Inferior parietal cortex (tissue), 1 donor: ENCODE results near the gene GALK1.
A peak's percentile ranks its signal among the peaks of the same experiment; 100 is the strongest.
"Not testable (repeated sequence)": the region's sequence is repeated elsewhere in the genome, so short reads cannot be mapped to it uniquely, and the experiment has no call there.

ENCODE experiments used
- DNase-seq: peaks from one replicate; pipeline ENCODE4 v3.0.0-alpha.2; 2016; ENCODE audit errors: extremely low spot score

The GALK1 gene

DNA sequence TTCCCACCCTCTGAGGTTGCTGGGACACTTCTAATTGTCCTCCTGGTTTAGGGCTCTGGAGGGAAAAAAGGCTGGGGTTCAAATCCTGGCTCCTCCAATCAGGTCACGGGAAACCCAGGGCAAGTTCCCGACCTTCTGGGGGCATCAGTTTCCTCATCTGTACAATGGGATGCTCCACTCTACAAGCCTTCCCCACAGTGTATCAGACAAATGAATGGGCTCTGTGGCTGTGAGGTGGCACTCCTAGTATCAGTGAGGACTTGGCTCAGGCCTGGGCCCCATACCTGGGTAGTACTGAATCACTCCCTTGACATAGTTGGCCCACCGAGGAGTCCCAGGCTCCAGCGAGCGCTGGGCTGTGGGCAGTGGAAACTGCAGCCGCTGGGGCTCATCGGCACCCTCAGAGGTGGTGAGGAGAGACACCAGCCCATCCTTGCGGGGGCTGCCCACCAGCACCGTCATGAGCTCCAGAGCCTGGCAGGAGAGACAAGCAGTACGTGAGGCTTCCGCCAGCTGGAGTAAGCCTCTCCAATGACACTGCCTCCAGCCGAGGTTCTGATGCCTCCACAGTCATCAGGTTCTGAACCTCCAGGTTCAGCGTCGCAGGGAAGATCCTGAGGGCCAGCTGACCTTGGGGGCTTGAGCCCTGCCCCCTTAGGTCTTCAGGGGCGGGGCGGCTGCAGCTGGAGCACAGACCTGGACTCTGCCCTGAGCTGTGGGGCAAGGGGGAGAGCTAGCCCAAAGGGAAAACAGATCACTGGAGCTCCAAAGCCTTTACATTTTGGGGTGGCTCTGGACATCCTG lies 1.2 kb downstream of the GALK1 start:
- DNase-seq, result no peak

DNA sequence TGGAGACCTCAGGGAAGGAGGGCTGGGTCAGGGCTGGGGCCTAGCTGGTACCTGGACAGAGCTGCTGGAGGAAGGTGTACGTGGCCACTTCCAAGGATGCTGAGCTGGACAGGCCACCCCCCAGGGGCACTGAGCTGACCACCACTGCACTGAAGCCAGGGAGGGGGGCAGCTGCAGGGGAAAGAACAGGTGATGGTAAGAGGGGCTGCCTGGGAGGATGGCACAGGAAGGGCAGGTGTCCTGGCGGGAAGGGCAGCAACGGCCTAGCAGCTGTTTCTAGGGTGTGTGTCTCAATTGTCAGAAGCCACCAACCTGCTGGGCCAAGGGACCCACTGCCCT lies 1.8 kb downstream of the GALK1 start:
- no peak for DNase-seq

DNA sequence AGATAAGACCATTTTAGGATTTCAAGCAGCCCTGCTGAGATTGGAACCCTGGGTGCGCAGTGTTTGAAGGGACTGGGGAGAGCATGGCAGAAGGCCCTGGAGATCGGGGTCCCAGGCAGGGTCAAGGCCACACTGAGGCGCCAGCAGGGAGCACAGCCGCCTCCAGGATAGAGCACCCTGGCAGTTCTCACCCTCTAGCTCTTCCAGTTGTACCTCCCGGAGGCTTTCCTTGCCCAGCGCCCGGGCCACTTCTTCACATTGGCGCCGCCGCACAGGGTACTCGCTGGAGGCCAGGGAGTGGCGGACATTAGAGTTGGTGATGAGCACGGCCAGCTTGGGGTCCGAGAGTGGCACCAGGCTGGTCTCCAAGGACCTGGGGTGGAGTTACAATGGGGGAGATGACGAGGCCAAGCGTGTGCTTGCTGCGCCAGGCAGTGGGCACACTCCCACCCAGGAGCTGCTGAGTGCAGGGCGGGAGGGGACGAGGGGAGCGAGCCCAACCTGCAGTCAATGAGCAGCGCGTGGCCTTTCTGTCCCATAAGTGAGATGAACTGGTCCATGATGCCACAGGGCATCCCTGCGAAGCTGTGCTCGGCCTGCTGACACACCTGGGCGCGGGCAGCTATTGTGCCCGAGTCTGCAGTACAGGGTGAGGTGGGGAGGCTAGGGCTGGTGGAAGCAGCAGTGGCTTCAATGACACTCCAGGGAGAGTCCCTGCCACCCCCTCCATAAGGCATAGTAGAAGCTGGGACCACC lies 2.3 kb downstream of the GALK1 start:
- DNase-seq, result no peak

DNA sequence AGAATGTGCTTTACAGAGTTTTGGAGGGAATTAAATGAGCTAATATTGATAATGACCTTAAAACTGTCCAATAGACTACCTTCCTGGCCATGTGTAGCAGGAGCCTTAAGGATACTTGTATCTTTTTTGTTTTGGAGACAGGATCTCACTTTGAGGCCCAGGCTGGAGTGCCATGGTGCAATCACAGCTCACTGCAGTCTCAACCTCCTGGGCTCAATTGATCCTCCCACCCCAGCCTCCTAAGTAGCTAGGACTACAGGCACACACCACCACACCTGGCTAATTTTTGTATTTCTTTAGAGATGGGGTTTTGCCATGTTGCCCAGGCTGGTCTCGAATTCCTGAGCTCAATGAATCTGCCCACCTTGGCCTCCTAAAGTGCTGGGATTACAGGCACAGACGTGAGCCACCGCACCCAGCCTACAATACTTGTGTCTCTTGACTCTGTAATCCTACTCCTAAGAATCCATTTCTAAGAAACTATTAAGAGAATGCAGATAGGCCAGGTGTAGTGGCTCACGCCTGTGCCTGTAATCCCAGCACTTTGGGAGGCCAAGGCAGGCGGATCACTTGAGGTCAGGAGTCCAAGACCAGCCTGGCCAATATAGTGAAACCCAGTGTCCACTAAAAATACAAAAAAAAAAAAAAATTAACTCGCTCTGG lies 4.9 kb downstream of the GALK1 start:
- DNase-seq, result not testable (repeated sequence)

DNA sequence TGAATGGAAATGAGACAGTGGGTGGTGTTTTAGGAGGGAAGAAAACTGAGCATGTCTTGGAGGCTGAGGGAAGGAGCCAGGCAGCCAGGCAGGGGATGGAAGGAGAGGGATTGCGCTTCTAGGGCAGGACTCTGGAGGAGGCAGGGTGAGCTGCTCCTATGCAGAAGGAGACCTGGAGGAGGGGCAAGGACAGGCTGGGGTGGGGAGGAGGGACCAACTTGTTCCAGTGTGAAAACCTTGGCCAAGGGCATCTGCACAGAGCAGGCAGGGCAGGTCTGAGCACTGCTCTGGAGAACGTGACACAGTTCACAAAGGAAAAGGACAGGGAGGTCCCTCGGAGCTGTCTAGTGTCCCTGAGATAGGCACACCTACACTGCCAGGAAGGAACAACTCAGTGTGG lies 5.5 kb downstream of the GALK1 start:
- no peak for DNase-seq

DNA sequence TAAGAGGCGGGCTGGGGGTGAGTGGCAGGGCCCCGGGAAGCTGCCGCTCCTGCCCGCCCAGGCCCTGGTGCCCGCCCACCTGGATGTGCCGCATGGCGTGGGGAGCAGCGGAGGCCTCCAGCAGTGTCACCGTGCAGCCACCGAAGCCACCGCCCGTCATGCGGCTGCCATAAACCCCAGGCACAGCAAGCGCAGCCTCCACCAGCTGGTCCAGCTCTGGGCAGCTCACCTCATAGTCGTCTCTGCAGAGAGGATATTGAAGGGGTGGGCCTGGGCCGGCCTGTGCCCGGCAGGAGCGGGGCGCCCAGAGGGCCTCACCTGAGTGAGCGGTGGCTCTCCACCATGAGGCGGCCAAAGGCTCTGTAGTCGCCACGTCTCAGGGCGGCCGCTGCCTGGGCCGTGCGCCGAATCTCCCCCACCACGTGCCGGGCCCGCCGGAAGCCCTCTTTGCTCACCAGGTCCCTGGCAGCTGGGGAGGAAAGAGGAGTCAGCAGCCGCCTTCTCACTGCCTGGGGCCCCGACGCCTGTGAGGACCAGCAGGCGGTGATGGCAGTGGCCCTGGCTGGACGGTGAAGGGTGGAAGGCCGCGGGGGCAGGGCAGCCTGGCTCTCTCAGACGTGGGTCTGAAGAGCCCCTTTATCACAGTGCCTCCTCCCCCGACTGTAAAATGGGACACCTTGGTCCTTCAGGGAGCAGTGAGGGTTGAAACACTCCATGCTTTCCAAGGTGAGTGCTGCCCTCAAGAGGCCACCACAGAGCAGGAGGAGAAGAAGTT lies 6.7 kb downstream of the GALK1 start:
- DNase-seq, result no peak

DNA sequence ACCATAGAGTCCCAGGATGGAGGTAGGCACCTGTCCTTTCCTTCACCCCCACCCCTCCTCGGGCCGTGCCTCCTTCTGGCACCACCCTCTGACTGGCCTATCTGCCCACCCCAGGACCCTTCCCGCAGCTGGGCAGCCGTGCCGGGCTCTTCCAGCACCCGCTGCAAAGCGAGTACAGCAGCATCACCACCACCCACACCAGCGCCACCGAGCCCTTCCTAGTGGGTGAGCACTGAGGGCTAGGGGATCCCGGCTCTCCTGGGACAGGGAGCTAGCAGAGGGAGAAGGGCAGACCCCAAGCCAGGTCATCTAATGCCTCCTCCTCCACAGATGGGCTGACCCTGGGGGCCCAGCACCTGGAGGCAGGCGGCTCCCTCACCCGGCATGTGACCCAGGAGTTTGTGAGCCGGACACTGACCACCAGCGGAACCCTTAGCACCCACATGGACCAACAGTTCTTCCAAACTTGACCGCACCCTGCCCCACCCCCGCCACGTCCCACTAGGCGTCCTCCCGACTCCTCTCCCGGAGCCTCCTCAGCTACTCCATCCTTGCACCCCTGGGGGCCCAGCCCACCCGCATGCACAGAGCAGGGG lies 7.8 kb downstream of the GALK1 start:
- DNase-seq, result no peak

DNA sequence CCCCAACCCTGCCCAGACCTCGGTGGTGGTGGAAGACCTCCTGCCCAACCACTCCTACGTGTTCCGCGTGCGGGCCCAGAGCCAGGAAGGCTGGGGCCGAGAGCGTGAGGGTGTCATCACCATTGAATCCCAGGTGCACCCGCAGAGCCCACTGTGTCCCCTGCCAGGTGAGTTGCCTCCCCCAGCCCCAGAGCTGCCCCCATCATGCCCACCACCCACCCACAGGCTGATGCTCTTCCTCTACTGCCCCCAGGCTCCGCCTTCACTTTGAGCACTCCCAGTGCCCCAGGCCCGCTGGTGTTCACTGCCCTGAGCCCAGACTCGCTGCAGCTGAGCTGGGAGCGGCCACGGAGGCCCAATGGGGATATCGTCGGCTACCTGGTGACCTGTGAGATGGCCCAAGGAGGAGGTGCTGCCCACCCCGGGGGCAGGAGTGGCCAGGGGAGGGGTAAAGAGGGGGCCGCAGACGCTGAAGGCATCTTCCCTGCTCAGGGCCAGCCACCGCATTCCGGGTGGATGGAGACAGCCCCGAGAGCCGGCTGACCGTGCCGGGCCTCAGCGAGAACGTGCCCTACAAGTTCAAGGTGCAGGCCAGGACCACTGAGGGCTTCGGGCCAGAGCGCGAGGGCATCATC lies 8.4 kb downstream of the GALK1 start:
- DNase-seq, result no peak

DNA sequence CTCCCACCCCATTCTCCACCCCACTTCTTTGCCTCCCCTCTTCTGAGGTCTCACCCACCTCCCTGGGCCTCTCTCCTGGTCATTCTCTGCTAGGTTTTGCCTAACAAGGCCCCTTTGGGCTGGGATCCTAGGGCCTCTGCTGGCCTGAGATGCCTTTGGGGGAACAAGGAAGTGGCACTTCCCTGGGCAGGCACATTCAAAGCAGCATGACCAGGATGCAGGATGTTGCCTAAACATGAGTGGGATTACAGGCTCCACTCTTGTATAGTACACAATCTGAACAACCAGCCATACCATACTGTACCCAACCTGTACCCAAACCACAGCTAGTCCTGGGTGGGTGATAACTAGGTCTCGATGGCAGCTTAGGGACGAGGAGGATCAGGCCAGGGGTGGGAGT lies 9.0 kb downstream of the GALK1 start:
- DNase-seq, result no peak

DNA sequence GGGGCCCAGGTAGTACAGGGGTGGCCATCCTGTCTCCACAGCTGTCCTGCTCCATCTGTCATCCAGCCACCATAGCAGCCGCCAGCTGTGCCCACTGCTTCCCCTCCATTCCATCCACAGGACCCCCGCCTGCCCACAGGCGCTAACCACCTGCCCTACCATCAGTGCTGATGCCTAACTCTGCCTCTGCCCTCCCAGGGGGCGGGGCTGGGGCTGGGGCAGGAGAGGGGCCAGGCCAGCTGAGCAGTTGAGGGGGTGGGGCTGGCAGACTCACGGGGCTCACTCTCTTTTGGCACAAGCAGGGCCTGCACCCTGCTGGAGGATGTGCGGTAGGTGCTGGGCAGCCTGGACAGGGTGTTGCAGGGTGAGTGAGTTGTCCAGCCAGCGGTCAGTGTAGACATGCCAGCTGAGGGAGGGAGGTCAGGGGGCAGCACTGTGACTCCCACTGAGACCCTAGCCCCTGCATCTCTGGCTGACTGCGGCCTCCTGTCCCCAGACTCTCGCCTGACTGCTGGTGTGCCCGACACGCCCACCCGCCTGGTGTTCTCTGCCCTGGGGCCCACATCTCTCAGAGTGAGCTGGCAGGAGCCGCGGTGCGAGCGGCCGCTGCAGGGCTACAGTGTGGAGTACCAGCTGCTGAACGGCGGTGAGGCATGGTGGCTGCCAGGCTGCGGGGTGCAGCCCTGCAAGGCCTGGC lies 9.6 kb downstream of the GALK1 start:
- DNase-seq, result no peak

DNA sequence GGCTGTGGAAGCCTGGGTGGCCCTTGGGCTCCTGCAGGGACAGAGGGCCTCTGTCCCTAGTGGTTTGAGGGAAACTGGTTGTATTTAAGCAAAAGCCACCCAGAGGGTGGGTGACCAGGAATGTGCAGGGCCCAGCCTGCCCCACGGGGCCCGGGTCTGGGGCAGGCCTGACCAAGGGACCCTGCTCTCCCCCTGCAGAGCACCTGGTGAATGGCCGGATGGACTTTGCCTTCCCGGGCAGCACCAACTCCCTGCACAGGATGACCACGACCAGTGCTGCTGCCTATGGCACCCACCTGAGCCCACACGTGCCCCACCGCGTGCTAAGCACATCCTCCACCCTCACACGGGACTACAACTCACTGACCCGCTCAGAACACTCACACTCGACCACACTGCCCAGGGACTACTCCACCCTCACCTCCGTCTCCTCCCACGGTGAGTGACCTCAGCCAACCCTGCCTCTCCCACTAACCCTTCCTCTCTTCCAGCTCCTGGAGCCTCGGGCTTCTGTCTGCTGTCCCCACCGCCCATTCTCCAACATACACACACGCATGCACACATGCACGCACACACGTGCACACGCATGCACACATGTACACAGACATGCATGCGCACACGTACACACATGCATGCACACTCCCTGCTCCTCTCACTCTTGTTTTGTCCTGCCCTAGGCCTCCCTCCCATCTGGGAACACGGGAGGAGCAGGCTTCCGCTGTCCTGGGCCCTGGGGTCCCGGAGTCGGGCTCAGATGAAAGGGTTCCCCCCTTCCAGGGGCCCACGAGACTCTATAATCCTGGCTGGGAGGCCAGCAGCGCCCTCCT lies 10.4 kb downstream of the GALK1 start:
- no peak for DNase-seq

DNA sequence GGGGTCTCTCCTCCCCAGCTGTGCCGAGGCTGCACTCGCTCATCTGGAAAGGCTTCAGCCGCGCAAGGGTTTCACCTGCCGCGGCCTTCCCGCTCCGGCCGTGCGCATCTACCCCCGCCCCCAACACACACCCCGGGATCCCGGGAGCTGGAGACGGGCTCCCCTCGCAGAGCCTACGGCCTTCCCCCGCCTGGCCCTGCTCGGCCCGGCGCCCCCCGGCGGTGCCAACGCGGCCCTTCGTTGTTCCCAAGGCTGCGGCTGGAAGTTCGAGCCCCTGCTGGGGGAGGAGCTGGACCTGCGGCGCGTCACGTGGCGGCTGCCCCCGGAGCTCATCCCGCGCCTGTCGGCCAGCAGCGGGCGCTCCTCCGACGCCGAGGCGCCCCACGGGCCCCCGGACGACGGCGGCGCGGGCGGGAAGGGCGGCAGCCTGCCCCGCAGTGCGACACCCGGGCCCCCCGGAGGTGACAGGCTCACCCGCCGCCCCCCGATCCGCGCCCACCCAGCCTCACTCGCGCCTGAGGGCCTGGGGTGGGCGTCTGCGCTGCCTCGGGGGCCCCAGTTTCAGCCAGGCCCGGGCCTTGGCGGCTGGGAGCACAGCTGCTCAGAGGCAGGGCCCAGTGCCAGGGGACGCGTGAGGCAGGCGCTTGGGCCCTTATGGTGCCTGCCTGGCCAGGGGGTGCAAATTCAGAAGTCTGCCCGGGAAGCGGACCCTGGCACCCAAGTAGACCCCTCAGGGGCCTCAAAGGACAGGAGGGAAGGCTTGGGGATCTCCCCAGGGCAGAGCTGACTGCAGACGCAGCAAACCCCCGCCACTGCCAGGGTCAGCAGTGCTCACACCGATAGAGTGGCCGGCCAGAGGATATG lies 11.2 kb downstream of the GALK1 start:
- DNase-seq, result peak; percentile 65

DNA sequence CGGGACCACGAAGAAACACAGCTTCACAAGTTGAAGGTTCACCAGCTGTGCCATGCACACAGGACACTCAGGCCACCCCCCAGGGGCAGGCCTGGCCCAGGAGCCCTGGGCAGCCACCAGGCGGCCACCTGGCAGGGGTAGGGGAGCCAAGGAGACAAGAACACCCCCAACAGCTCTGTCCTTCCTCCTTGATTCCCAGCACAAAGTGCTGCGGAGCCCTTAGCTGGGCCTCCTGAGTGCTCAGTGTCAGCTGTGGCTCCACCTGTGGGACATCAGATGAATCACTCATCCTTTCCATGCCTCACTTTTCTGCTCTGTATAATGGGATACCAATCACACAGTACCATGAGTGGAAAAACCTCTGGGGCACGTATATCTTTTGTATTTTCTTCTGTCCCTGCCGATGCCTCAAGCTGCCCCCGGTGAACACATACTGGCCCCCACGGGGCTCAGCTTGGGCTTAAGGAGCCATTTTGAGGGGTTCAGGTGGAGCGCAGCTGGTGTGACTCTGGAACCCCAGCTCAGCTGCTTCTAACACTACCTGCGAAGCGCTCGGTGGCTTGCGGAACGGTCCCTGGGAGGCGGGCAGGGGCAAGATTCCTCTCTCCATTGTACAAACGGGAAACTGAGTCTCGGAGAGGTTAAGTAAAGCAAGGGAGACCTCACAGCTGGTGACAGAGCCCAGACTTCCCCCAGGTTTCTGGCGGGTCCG lies 12.0 kb downstream of the GALK1 start:
- no peak for DNase-seq

DNA sequence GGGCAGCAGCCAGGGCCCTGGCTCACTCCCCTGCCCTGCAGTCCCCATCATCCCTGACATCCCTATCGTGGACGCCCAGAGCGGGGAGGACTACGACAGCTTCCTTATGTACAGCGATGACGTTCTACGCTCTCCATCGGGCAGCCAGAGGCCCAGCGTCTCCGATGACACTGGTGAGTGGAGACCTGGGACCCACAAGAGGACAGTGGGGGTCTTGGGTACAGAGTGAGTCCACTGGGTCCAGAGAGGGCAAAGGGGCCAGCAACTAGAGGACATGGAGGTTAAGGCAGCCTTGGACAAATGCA lies 12.6 kb downstream of the GALK1 start:
- no peak for DNase-seq

DNA sequence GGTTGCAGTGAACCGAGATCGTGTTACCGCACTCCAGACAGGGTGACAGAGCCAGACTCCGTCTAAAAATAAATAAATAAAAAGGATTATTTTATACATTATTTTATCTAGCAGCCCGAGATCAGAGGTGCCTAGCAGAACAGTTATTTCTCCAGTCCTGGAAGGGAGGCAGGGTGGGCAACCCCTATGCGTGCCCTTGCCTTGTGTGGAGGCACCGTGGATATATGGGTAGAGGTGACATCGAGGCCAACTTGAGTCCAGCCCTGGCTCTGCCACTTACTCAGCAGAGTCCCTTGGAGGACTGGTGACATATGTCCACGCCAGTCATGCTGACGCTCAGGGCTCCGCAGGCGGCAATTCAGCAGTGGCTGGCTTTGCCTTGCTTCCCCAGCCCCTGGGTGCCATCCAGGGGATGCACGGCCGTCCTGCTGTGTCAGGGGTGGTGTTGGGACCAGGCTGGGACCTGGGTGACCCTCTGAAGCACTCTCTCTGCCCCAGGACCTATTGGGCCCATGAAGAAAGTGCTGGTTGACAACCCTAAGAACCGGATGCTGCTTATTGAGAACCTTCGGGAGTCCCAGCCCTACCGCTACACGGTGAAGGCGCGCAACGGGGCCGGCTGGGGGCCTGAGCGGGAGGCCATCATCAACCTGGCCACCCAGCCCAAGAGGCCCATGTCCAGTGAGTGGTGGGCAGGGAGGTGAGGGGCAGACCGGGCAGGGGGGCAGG lies 13.2 kb downstream of the GALK1 start:
- no peak for DNase-seq

DNA sequence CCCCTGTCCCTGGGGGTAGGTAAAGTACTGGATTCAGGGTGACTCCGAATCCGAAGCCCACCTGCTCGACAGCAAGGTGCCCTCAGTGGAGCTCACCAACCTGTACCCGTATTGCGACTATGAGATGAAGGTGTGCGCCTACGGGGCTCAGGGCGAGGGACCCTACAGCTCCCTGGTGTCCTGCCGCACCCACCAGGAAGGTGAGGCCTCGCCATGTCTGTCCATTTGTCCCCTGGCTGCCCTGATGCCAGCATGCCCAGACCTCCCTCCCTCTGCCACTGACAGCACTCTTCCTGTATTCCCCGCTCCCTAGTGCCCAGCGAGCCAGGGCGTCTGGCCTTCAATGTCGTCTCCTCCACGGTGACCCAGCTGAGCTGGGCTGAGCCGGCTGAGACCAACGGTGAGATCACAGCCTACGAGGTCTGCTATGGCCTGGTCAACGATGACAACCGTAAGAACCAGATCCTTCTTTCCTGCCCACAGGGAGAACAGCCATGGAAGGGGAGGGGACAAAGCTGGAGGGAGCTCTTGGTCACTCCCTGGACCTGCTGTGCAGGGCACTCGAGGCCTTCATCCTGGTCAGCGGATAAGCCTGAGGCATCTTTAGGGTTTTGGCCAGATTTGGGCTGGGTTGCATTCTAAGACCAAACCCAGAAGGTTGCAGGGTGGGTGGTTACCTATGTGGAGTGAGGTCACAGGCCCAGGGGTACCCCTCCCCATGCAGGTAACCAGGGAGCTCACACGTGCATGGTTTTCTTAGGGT lies 14.2 kb downstream of the GALK1 start:
- no peak for DNase-seq
